HEK293 (cell line): Measurements from ENCODE around the gene CENPP.

ENCODE experiments used
- CTCF ChIA-PET: fragments of 350-600 bp; formaldehyde crosslinking; extraction: SDS; loops from one replicate; lab custom pipeline; 2021; ENCODE audit warnings: antibody characterized with exemption; lab: Yijun Ruan, JAX
- POLR2A ChIA-PET: fragments of 300-600 bp; formaldehyde crosslinking; extraction: SDS; loops from one replicate; lab custom pipeline; 2020; ENCODE audit warnings: antibody characterized with exemption, inconsistent platforms; lab: Yijun Ruan, JAX
- H3K27ac ChIP-seq: fragments of 200-500 bp; sonication (Bioruptor generic); 2 replicates; pipeline ENCODE4 v1.5.1; 2014; ENCODE audit warnings: low read depth, low read length, control low read depth, inconsistent platforms; ENCODE audit errors: extremely low read depth
- H3K36me3 ChIP-seq, 2 experiments: fragments of 200-500 bp in 1 of 2; sonication (Bioruptor generic) in 1 of 2; 1 replicate in 1 of 2; 2 replicates in 1 of 2; pipeline ENCODE4 v1.5.1; 2014 to 2017; ENCODE audit warnings: inconsistent platforms in 2 of 2, low read length in 2 of 2; ENCODE audit not compliant: control insufficient read depth in 2 of 2, insufficient read depth in 1 of 2
- H3K4me1 ChIP-seq: fragments of 200-500 bp; sonication (Bioruptor generic); 2 replicates; pipeline ENCODE4 v1.5.1; 2014; ENCODE audit warnings: mild to moderate bottlenecking, low read length, inconsistent platforms; ENCODE audit not compliant: control insufficient read depth, insufficient read depth
- H3K4me3 ChIP-seq: 2 replicates; pipeline ENCODE4 v1.5.1; 2011; ENCODE audit warnings: low read depth, mild to moderate bottlenecking, control low read depth, low read length, moderate library complexity
- H3K9me3 ChIP-seq: fragments of 200-500 bp; sonication (Bioruptor generic); 2 replicates; pipeline ENCODE4 v1.5.1; 2014; ENCODE audit warnings: low read depth, low read length, inconsistent platforms; ENCODE audit not compliant: control insufficient read depth, insufficient read depth
- SP3 ChIP-seq: fragments of 450-650 bp; formaldehyde crosslinking; IDR thresholded peaks from 2 replicates; pipeline ENCODE4 v1.5.1; 2016; ENCODE audit warnings: missing biosample characterization, missing genetic modification characterization
- YY1 ChIP-seq: fragments of 450-650 bp; formaldehyde crosslinking; IDR thresholded peaks from 2 replicates; pipeline ENCODE4 v1.5.1; 2018; ENCODE audit warnings: missing biosample characterization, missing genetic modification characterization
- ZBTB17 ChIP-seq: fragments of 450-650 bp; formaldehyde crosslinking; IDR thresholded peaks from 2 replicates; pipeline ENCODE4 v1.5.1; 2016; ENCODE audit warnings: missing biosample characterization, missing genetic modification characterization
- ZBTB20 ChIP-seq: fragments of 450-650 bp; formaldehyde crosslinking; IDR thresholded peaks from 2 replicates; pipeline ENCODE4 v1.5.1; 2016; ENCODE audit warnings: missing biosample characterization, missing genetic modification characterization
- ZFHX2 ChIP-seq: fragments of 450-650 bp; formaldehyde crosslinking; conservative IDR thresholded peaks from 2 replicates; pipeline ENCODE4 v1.5.1; 2016; ENCODE audit warnings: missing biosample characterization, missing genetic modification characterization
- ZNF132 ChIP-seq: fragments of 450-650 bp; formaldehyde crosslinking; IDR thresholded peaks from 2 replicates; pipeline ENCODE4 v1.5.1; 2017; ENCODE audit warnings: missing biosample characterization, missing genetic modification characterization, borderline replicate concordance
- ZNF202 ChIP-seq: fragments of 450-650 bp; formaldehyde crosslinking; IDR thresholded peaks from 2 replicates; pipeline ENCODE4 v1.5.1; 2016; ENCODE audit warnings: missing biosample characterization, missing genetic modification characterization, borderline replicate concordance
- ZNF335 ChIP-seq: fragments of 450-650 bp; formaldehyde crosslinking; conservative IDR thresholded peaks from 2 replicates; pipeline ENCODE4 v1.5.1; 2016; ENCODE audit warnings: missing biosample characterization, missing genetic modification characterization
- ZNF501 ChIP-seq: fragments of 450-650 bp; formaldehyde crosslinking; IDR thresholded peaks from 2 replicates; pipeline ENCODE4 v1.5.1; 2016; ENCODE audit warnings: missing biosample characterization, missing genetic modification characterization
- ZNF544 ChIP-seq: fragments of 450-650 bp; formaldehyde crosslinking; IDR thresholded peaks from 2 replicates; pipeline ENCODE4 v1.5.0; 2017; ENCODE audit warnings: missing biosample characterization, missing genetic modification characterization
- ZNF549 ChIP-seq: fragments of 450-650 bp; IDR thresholded peaks from 2 replicates; pipeline ENCODE4 v1.5.1; 2018; ENCODE audit warnings: missing biosample characterization, missing genetic modification characterization, mild to moderate bottlenecking, inconsistent platforms, moderate library complexity
- ZNF558 ChIP-seq: fragments of 450-650 bp; formaldehyde crosslinking; IDR thresholded peaks from 2 replicates; pipeline ENCODE4 v1.5.1; 2016; ENCODE audit warnings: missing biosample characterization, missing genetic modification characterization
- ZNF600 ChIP-seq: fragments of 450-650 bp; formaldehyde crosslinking; IDR thresholded peaks from 2 replicates; pipeline ENCODE4 v1.5.1; 2016; ENCODE audit warnings: missing biosample characterization, missing genetic modification characterization
- ZNF624 ChIP-seq: fragments of 450-650 bp; formaldehyde crosslinking; IDR thresholded peaks from 2 replicates; pipeline ENCODE4 v1.5.1; 2017; ENCODE audit warnings: missing biosample characterization, missing genetic modification characterization
- ZNF660 ChIP-seq: fragments of 450-650 bp; IDR thresholded peaks from 2 replicates; pipeline ENCODE4 v1.5.1; 2018; ENCODE audit warnings: missing biosample characterization, mild to moderate bottlenecking, missing genetic modification characterization
- ZNF76 ChIP-seq: fragments of 450-650 bp; formaldehyde crosslinking; IDR thresholded peaks from 2 replicates; pipeline ENCODE4; 2016; ENCODE audit warnings: low read depth, missing biosample characterization, missing genetic modification characterization, borderline replicate concordance
- ZNF843 ChIP-seq: fragments of 450-650 bp; formaldehyde crosslinking; IDR thresholded peaks from 2 replicates; pipeline ENCODE4 v1.5.1; 2016; ENCODE audit warnings: missing biosample characterization, missing genetic modification characterization
- ZSCAN30 ChIP-seq: fragments of 450-650 bp; IDR thresholded peaks from 2 replicates; pipeline ENCODE4 v1.5.1; 2018; ENCODE audit warnings: missing biosample characterization, mild to moderate bottlenecking, missing genetic modification characterization, moderate library complexity
- TF ChIP-seq, protein P1 (sequence below): fragments of 450-650 bp; formaldehyde crosslinking; IDR thresholded peaks from 2 replicates; pipeline ENCODE4 v1.5.1; 2017; ENCODE audit warnings: missing biosample characterization, missing genetic modification characterization
- TF ChIP-seq, protein P2 (sequence below): fragments of 450-650 bp; IDR thresholded peaks from 2 replicates; pipeline ENCODE4 v1.5.1; 2018; ENCODE audit warnings: missing biosample characterization, mild to moderate bottlenecking, missing genetic modification characterization
- TF ChIP-seq, protein P3 (sequence below): fragments of 450-650 bp; formaldehyde crosslinking; IDR thresholded peaks from 2 replicates; pipeline ENCODE4 v1.5.1; 2017; ENCODE audit warnings: missing biosample characterization, missing genetic modification characterization
- TF ChIP-seq, protein P4 (sequence below): fragments of 450-650 bp; formaldehyde crosslinking; IDR thresholded peaks from 2 replicates; pipeline ENCODE4 v1.5.1; 2017; ENCODE audit warnings: missing biosample characterization, missing genetic modification characterization
- TF ChIP-seq, protein P5 (sequence below): fragments of 450-650 bp; formaldehyde crosslinking; IDR thresholded peaks from 2 replicates; pipeline ENCODE4 v1.5.1; 2016; ENCODE audit warnings: missing biosample characterization, missing genetic modification characterization
- TF ChIP-seq, protein P6 (sequence below): fragments of 450-650 bp; formaldehyde crosslinking; IDR thresholded peaks from 2 replicates; pipeline ENCODE4 v1.5.1; 2016; ENCODE audit warnings: missing biosample characterization, missing genetic modification characterization

The CENPP gene

DNA sequence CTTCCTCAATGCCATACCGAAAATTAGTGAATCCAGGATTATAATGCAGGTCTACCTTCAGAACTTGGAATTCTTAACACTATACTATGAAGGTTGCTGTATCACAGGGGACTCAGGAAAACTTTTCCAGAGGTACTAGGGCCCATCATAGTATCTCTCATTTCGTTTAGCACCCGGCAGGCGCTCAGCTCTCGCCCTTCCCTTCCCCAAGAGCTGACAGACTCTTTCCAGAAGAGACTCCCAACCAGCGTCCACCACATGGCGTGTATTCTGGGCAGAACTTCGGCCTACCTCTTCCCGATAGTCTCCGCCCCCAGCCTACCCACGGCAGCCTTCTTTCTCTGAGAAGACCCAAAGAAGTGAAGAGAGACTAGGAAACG, 874 bp upstream of the CENPP start:
- no peaks in the 10 kb centered on the region for H3K4me1 ChIP-seq
- peaks cover 9 to 33% of the 10 kb centered on the region in 2 experiments for H3K36me3 ChIP-seq
- H3K27ac ChIP-seq: peak overlapping the region; percentile 13; the same call in 1 of the 2 replicates
- H3K4me3 ChIP-seq: peak overlapping the region; percentile 99
- TF ChIP-seq ZNF335 (tag by site-specific recombination): peak; percentile 46
- TF ChIP-seq YY1 (tag by site-specific recombination): no peak
- TF ChIP-seq, all 188 proteins: peak for 1
- no peaks in the 10 kb centered on the region for H3K9me3 ChIP-seq
- POLR2A ChIA-PET: interaction anchor here (1.0 to 1.4 kb wide), 6 partner anchors 16 to 345 kb away, joined by 3 to 7 read pairs (median 4); partner anchors contain the start of gene IPPK
- CTCF ChIA-PET: interaction anchor here (0.6 to 2.2 kb wide), 2 partner anchors 136 to 310 kb away, joined by 3 to 14 read pairs; no protein-coding TSS in a partner anchor

DNA sequence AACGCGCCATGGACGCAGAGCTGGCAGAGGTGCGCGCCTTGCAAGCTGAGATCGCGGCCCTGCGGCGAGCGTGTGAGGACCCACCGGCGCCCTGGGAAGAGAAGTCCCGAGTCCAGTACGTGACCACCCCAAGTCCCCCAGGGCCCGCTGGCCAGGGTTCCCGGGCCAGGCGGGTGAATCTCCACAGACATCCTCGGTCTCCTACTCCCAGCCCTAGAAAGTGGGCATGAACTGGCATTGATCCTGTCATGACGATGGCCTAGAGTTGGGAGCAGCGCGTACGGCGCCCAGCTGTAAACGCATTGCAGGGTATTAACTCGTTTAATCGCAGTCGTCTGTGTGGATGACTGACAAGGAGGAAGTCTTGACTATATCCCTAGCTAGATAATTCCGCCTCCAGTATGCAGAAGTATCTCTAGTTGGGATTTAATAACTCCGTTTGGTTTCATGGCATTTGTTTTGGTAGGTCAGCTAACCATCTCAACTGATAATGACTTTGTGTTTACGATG, 293 bp downstream of the CENPP start:
- Histone ChIP-seq H3K36me3 (peaks cover 9 to 22% of the 10 kb centered on the region in 2 experiments), H3K27ac (peak overlapping the region; percentile 86), H3K9me3 (no peaks in the 10 kb centered on the region), H3K4me3 (peak overlapping the region; percentile 99), H3K4me1 (no peaks in the 10 kb centered on the region)
- CTCF ChIA-PET: interaction anchor here (0.9 to 2.2 kb wide), 9 partner anchors 17 to 308 kb away, joined by 3 to 14 read pairs (median 4); no protein-coding TSS in a partner anchor
- POLR2A ChIA-PET: interaction anchor here (0.5 to 1.4 kb wide), 12 partner anchors 31 to 344 kb away, joined by 3 to 7 read pairs (median 3); partner anchors contain the start of gene IPPK
- TF ChIP-seq ZNF549 (tag by site-specific recombination): no peak
- TF ChIP-seq, protein P1, sequence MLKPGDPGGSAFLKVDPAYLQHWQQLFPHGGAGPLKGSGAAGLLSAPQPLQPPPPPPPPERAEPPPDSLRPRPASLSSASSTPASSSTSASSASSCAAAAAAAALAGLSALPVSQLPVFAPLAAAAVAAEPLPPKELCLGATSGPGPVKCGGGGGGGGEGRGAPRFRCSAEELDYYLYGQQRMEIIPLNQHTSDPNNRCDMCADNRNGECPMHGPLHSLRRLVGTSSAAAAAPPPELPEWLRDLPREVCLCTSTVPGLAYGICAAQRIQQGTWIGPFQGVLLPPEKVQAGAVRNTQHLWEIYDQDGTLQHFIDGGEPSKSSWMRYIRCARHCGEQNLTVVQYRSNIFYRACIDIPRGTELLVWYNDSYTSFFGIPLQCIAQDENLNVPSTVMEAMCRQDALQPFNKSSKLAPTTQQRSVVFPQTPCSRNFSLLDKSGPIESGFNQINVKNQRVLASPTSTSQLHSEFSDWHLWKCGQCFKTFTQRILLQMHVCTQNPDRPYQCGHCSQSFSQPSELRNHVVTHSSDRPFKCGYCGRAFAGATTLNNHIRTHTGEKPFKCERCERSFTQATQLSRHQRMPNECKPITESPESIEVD (tag by site-specific recombination): no peak
- no peak for TF ChIP-seq ZNF202 (tag by site-specific recombination)
- TF ChIP-seq ZBTB17 (tag by site-specific recombination): no peak
- no peak for TF ChIP-seq ZFHX2 (tag by site-specific recombination)
- TF ChIP-seq ZNF624: no peak
- TF ChIP-seq, protein P2, sequence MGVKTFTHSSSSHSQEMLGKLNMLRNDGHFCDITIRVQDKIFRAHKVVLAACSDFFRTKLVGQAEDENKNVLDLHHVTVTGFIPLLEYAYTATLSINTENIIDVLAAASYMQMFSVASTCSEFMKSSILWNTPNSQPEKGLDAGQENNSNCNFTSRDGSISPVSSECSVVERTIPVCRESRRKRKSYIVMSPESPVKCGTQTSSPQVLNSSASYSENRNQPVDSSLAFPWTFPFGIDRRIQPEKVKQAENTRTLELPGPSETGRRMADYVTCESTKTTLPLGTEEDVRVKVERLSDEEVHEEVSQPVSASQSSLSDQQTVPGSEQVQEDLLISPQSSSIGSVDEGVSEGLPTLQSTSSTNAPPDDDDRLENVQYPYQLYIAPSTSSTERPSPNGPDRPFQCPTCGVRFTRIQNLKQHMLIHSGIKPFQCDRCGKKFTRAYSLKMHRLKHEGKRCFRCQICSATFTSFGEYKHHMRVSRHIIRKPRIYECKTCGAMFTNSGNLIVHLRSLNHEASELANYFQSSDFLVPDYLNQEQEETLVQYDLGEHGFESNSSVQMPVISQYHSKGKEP (tag by site-specific recombination): no peak
- TF ChIP-seq ZNF501 (tag by site-specific recombination): no peak
- TF ChIP-seq ZNF558: no peak
- TF ChIP-seq, protein P3, sequence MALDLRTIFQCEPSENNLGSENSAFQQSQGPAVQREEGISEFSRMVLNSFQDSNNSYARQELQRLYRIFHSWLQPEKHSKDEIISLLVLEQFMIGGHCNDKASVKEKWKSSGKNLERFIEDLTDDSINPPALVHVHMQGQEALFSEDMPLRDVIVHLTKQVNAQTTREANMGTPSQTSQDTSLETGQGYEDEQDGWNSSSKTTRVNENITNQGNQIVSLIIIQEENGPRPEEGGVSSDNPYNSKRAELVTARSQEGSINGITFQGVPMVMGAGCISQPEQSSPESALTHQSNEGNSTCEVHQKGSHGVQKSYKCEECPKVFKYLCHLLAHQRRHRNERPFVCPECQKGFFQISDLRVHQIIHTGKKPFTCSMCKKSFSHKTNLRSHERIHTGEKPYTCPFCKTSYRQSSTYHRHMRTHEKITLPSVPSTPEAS (tag by site-specific recombination): no peak
- TF ChIP-seq, protein P4, sequence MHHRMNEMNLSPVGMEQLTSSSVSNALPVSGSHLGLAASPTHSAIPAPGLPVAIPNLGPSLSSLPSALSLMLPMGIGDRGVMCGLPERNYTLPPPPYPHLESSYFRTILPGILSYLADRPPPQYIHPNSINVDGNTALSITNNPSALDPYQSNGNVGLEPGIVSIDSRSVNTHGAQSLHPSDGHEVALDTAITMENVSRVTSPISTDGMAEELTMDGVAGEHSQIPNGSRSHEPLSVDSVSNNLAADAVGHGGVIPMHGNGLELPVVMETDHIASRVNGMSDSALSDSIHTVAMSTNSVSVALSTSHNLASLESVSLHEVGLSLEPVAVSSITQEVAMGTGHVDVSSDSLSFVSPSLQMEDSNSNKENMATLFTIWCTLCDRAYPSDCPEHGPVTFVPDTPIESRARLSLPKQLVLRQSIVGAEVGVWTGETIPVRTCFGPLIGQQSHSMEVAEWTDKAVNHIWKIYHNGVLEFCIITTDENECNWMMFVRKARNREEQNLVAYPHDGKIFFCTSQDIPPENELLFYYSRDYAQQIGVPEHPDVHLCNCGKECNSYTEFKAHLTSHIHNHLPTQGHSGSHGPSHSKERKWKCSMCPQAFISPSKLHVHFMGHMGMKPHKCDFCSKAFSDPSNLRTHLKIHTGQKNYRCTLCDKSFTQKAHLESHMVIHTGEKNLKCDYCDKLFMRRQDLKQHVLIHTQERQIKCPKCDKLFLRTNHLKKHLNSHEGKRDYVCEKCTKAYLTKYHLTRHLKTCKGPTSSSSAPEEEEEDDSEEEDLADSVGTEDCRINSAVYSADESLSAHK (tag by site-specific recombination): no peak
- TF ChIP-seq ZNF76: no peak
- 0 out of 2 replicates have a peak, but pooled peaks have one; percentile 11 for TF ChIP-seq ZNF660
- TF ChIP-seq, protein P5, sequence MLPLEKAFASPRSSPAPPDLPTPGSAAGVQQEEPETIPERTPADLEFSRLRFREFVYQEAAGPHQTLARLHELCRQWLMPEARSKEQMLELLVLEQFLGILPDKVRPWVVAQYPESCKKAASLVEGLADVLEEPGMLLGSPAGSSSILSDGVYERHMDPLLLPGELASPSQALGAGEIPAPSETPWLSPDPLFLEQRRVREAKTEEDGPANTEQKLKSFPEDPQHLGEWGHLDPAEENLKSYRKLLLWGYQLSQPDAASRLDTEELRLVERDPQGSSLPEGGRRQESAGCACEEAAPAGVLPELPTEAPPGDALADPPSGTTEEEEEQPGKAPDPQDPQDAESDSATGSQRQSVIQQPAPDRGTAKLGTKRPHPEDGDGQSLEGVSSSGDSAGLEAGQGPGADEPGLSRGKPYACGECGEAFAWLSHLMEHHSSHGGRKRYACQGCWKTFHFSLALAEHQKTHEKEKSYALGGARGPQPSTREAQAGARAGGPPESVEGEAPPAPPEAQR (tag by site-specific recombination): no peak
- no peak for TF ChIP-seq ZNF132 (tag by site-specific recombination)
- TF ChIP-seq ZNF843: no peak
- no peak for TF ChIP-seq SP3 (tag by site-specific recombination)
- TF ChIP-seq ZSCAN30 (tag by site-specific recombination): no peak
- 0 out of 2 replicates have a peak, but pooled peaks have one; percentile 18 for TF ChIP-seq ZNF600
- peak; percentile 51 for TF ChIP-seq ZBTB20
- no peak for TF ChIP-seq ZNF544 (tag by site-specific recombination)
- TF ChIP-seq, protein P6, sequence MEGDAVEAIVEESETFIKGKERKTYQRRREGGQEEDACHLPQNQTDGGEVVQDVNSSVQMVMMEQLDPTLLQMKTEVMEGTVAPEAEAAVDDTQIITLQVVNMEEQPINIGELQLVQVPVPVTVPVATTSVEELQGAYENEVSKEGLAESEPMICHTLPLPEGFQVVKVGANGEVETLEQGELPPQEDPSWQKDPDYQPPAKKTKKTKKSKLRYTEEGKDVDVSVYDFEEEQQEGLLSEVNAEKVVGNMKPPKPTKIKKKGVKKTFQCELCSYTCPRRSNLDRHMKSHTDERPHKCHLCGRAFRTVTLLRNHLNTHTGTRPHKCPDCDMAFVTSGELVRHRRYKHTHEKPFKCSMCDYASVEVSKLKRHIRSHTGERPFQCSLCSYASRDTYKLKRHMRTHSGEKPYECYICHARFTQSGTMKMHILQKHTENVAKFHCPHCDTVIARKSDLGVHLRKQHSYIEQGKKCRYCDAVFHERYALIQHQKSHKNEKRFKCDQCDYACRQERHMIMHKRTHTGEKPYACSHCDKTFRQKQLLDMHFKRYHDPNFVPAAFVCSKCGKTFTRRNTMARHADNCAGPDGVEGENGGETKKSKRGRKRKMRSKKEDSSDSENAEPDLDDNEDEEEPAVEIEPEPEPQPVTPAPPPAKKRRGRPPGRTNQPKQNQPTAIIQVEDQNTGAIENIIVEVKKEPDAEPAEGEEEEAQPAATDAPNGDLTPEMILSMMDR: no peak
